Fibroblast of skin of left biceps (primary cell): Measurements from ENCODE around the gene HAGHL.

Experiments
- DNase-seq, 2 experiments: peaks; one replicate each; pipeline ENCODE4 v3.0.0-alpha.2; 2013; ENCODE audit warnings: low read depth in 2 of 2

Gene HAGHL

GRCh38 chr16:720990-721764, 5.7 kb upstream of the HAGHL start, which contains the start of gene ANTKMT:
Gene ANTKMT, plus strand, starts transcription at chr16:721146. Its CDS starts 129 bp downstream, at chr16:721275.
- DNase-seq: no peak

GRCh38 chr16:721765-722540, 5.0 kb upstream of the HAGHL start:
- no peak for DNase-seq

- no peak for DNase-seq
These were observed 3.9 kb upstream of the HAGHL start for GRCh38 chr16:722835-723633.

- DNase-seq: no peak
These were observed 3.2 kb upstream of the HAGHL start for GRCh38 chr16:723695-724094.

- DNase-seq: no peak
These were observed 2.5 kb upstream of the HAGHL start for GRCh38 chr16:724188-725040.

GRCh38 chr16:725041-725376, 1.9 kb upstream of the HAGHL start:
- no peak for DNase-seq

- no peak for DNase-seq
These were observed 1.3 kb upstream of the HAGHL start for GRCh38 chr16:725463-726187.

- no peak for DNase-seq
These were observed 793 bp upstream of the HAGHL start for GRCh38 chr16:726188-726437.

- no peak for DNase-seq
These were observed 528 bp downstream of the HAGHL start for GRCh38 chr16:727291-727977.

- no peak for DNase-seq
These were observed 1.4 kb downstream of the HAGHL start for GRCh38 chr16:728131-728889.

- DNase-seq: no peak
These were observed 2.2 kb downstream of the HAGHL start for GRCh38 chr16:728890-729744.

GRCh38 chr16:729768-730665, 3.1 kb downstream of the HAGHL start:
- no peak for DNase-seq

- no peak for DNase-seq
These were observed 4.0 kb downstream of the HAGHL start for GRCh38 chr16:730666-731509.

- no peak for DNase-seq
These were observed 5.4 kb downstream of the HAGHL start for GRCh38 chr16:732332-732731.

- no peak for DNase-seq
These were observed 6.0 kb downstream of the HAGHL start for GRCh38 chr16:732936-733335.

GRCh38 chr16:733382-734207, 6.7 kb downstream of the HAGHL start:
- DNase-seq: no peak
